HL-60 (cell line): ENCODE data around the gene COPS9.

ENCODE experiments used
- DNase-seq, 2 experiments: peaks; one replicate each; pipeline ENCODE4 v3.0.0-alpha.2; 2010 to 2020; ENCODE audit warnings: low read depth in 1 of 2, low spot score in 1 of 2
- H3K27ac ChIP-seq: fragments of 250-450 bp; sonication (Bioruptor Pico); replicated peaks from 2 replicates; pipeline ENCODE4 v1.5.1; 2020; ENCODE audit warnings: mild to moderate bottlenecking, moderate library complexity
- H3K27me3 ChIP-seq: fragments of 250-450 bp; sonication (Bioruptor Pico); 2 replicates; pipeline ENCODE4 v1.5.1; 2021; ENCODE audit warnings: mild to moderate bottlenecking, moderate library complexity; ENCODE audit not compliant: insufficient read depth, poor library complexity, severe bottlenecking
- H3K4me3 ChIP-seq: replicated peaks from 2 replicates; pipeline ENCODE4 v1.5.1; 2011; ENCODE audit warnings: mild to moderate bottlenecking, control low read depth, low read length; ENCODE audit not compliant: insufficient read depth
- GABPA ChIP-seq: IDR thresholded peaks from 2 replicates; pipeline ENCODE4 v1.6.1; 2012; ENCODE audit warnings: low read depth
- POLR2AphosphoS5 ChIP-seq: IDR thresholded peaks from 2 replicates; pipeline ENCODE4 v1.6.1; 2012; ENCODE audit warnings: low read depth
- SPI1 ChIP-seq: IDR thresholded peaks from 2 replicates; pipeline ENCODE4 v1.6.1; 2012; ENCODE audit warnings: low read depth, mild to moderate bottlenecking, borderline replicate concordance
- TF ChIP-seq, protein P1 (sequence below): IDR thresholded peaks from 2 replicates; pipeline ENCODE4 v1.6.1; 2012; ENCODE audit warnings: low read depth; ENCODE audit not compliant: insufficient replicate concordance
- TF ChIP-seq, protein P2 (sequence below): IDR thresholded peaks from one replicate; pipeline ENCODE4 v1.5.1; 2011; ENCODE audit warnings: low read length, control low read depth, inconsistent platforms; ENCODE audit not compliant: insufficient read depth

The COPS9 gene

DNA sequence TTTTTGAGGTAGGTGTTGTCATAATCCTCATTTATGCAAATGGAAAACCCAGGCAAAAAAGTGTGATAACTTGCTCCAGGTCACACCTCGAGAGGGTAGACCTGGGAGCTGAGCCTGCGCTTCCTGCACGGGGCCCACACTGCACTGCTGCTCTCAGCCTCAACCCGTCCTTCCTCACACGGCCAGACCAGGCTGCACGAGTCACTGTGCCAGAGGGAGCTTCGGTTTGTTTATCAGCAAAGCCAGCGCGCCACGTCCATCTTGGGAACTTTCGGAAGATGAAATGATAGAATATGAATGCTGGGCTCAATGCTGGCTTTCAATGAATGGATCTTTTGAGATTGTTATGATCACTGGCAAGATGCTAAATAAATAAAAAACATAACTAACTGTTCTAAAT, 14.4 kb downstream of the COPS9 start:
- DNase-seq: no peak
- TF ChIP-seq, protein P1, sequence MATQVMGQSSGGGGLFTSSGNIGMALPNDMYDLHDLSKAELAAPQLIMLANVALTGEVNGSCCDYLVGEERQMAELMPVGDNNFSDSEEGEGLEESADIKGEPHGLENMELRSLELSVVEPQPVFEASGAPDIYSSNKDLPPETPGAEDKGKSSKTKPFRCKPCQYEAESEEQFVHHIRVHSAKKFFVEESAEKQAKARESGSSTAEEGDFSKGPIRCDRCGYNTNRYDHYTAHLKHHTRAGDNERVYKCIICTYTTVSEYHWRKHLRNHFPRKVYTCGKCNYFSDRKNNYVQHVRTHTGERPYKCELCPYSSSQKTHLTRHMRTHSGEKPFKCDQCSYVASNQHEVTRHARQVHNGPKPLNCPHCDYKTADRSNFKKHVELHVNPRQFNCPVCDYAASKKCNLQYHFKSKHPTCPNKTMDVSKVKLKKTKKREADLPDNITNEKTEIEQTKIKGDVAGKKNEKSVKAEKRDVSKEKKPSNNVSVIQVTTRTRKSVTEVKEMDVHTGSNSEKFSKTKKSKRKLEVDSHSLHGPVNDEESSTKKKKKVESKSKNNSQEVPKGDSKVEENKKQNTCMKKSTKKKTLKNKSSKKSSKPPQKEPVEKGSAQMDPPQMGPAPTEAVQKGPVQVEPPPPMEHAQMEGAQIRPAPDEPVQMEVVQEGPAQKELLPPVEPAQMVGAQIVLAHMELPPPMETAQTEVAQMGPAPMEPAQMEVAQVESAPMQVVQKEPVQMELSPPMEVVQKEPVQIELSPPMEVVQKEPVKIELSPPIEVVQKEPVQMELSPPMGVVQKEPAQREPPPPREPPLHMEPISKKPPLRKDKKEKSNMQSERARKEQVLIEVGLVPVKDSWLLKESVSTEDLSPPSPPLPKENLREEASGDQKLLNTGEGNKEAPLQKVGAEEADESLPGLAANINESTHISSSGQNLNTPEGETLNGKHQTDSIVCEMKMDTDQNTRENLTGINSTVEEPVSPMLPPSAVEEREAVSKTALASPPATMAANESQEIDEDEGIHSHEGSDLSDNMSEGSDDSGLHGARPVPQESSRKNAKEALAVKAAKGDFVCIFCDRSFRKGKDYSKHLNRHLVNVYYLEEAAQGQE: no peak
- TF ChIP-seq SPI1 (no peak), GABPA (no peak), POLR2AphosphoS5 (no peak)
- TF ChIP-seq, protein P2, sequence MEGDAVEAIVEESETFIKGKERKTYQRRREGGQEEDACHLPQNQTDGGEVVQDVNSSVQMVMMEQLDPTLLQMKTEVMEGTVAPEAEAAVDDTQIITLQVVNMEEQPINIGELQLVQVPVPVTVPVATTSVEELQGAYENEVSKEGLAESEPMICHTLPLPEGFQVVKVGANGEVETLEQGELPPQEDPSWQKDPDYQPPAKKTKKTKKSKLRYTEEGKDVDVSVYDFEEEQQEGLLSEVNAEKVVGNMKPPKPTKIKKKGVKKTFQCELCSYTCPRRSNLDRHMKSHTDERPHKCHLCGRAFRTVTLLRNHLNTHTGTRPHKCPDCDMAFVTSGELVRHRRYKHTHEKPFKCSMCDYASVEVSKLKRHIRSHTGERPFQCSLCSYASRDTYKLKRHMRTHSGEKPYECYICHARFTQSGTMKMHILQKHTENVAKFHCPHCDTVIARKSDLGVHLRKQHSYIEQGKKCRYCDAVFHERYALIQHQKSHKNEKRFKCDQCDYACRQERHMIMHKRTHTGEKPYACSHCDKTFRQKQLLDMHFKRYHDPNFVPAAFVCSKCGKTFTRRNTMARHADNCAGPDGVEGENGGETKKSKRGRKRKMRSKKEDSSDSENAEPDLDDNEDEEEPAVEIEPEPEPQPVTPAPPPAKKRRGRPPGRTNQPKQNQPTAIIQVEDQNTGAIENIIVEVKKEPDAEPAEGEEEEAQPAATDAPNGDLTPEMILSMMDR: no peak
- Histone ChIP-seq H3K4me3 (no peak overlapping the region), H3K27me3 (no peaks in the 10 kb centered on the region), H3K27ac (no peak overlapping the region)

DNA sequence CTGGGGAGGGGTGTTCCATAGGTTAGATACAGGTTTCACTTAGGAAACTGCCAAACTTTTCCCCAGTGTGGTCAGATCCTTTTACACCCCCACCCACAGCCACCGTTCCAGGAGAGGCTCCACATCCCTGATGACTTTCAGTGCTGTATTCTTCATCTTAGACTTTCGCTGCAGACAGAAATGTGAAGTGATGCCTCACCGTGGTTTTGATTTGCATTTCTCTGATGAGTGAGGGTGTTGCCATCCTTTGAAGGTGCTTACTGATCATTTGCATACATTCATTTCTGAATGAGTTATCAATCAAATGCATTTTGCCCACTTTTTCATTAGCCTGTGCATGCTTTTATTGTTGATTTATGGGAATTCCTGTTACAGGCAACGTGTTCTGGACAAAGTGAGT, 14.9 kb downstream of the COPS9 start:
- Histone ChIP-seq H3K27me3 (no peaks in the 10 kb centered on the region), H3K27ac (no peak overlapping the region), H3K4me3 (no peak overlapping the region)
- DNase-seq: no peak
- TF ChIP-seq, protein P1: no peak
- TF ChIP-seq, protein P2: no peak
- no peak for TF ChIP-seq SPI1
- TF ChIP-seq POLR2AphosphoS5: no peak
- TF ChIP-seq GABPA: no peak

DNA sequence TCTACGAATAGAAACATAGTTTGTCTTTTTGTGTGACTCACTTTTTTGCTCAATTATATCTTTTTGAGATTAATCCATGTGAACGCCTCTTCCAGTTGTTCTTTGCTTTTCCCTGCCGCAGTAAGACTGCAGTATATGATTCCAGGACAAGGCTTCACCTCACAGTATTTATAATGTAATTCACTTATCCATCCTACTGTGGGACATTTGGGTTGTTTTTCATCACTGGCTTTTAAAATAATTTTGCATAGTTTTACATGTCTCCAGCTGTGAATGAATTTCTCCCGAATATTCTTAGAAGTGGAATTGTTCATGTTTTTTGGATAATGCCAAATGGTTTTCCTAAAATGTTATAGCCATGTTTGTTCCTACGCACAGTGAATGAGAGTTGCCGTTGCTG, 21.9 kb downstream of the COPS9 start:
- Histone ChIP-seq H3K27ac (no peak overlapping the region), H3K27me3 (peaks cover 6% of the 10 kb centered on the region), H3K4me3 (no peak overlapping the region)
- TF ChIP-seq, protein P1: no peak
- TF ChIP-seq, protein P2: no peak
- no peak for TF ChIP-seq SPI1
- no peak for TF ChIP-seq GABPA
- TF ChIP-seq POLR2AphosphoS5: no peak
- DNase-seq: no peak
